H1 (cell line): ENCODE measurements around the gene OR13J1. TPM values are rescaled to one million over a fixed set of nuclear protein-coding genes. Genes with fewer than 3 reads are reported as not detected.

ENCODE experiments used
- CBX8 ChIP-seq: fragments of 300-800, 300-1000 bp; sonication (generic); IDR thresholded peaks from 2 replicates; pipeline ENCODE4 v1.7.1; 2016; ENCODE audit warnings: low read depth, low read length, borderline replicate concordance
- CHD2 ChIP-seq: IDR thresholded peaks from 2 replicates; pipeline ENCODE4 v1.6.1; 2012; ENCODE audit warnings: low read length, improper control_type of control experiment
- CHD7 ChIP-seq: fragments of 300-600 bp; sonication (generic); IDR thresholded peaks from 2 replicates; pipeline ENCODE4 v1.7.1; 2012; ENCODE audit warnings: low read length, moderate library complexity, mild to moderate bottlenecking, inconsistent platforms; ENCODE audit not compliant: insufficient replicate concordance
- KDM4A ChIP-seq: IDR thresholded peaks from one replicate; pipeline ENCODE4 v1.7.1; 2012; ENCODE audit warnings: low read depth, mild to moderate bottlenecking, moderate library complexity, low read length, inconsistent platforms; ENCODE audit not compliant: severe bottlenecking
- KDM5A ChIP-seq: fragments of 200-600 bp; IDR thresholded peaks from 2 replicates; pipeline ENCODE4 v1.7.1; 2012; ENCODE audit warnings: mild to moderate bottlenecking, low read length, inconsistent platforms, mixed read lengths
- NANOG ChIP-seq: IDR thresholded peaks from 2 replicates; pipeline ENCODE4 v1.6.1; 2011; ENCODE audit warnings: low read length, low read depth, mild to moderate bottlenecking, inconsistent platforms; ENCODE audit not compliant: insufficient read depth, poor library complexity, severe bottlenecking
- POLR2AphosphoS5 ChIP-seq: IDR thresholded peaks from 2 replicates; pipeline ENCODE4 v1.6.1; 2011; ENCODE audit warnings: low read depth, low read length
- SUZ12 ChIP-seq: fragments of 200-600 bp; sonication (generic); IDR thresholded peaks from 2 replicates; pipeline ENCODE4 v1.6.1; 2012; ENCODE audit warnings: mild to moderate bottlenecking, inconsistent platforms, low read length, moderate library complexity, mixed read lengths
- TAF1 ChIP-seq: IDR thresholded peaks from 2 replicates; pipeline ENCODE4 v1.6.1; 2011; ENCODE audit warnings: mild to moderate bottlenecking, low read depth, low read length
- polyA plus RNA-seq, 7 experiments: library from polyadenylated mRNA; depleted of rRNA in 3 of 7; stranded (reverse) in 5 of 7; unstranded in 2 of 7; fragments of >200 nt in 5 of 7; fragments of 200-250 nt in 2 of 7; gene quantifications; 1 replicate in 5 of 7; 2 replicates in 1 of 7; 4 replicates in 1 of 7; pipeline versions ENCODE4 v1.2.1 to v1.2.3, GENCODE V29; 2011 to 2013; ENCODE audit warnings: missing spikeins in 2 of 7, mixed read lengths in 2 of 7
- total RNA-seq: library from RNA; stranded (reverse); fragmentation: NEBNext Ultra II Directional; extraction: Animal tissue kit (Norgen Biotek cat#: 25700); gene quantifications from 2 replicates; pipeline ENCODE4 v1.2.1, GENCODE V29; 2021

OR13J1 gene
- total and polyA plus RNA-seq, 2 of the 8 experiments (the other 6 are each of a cell fraction or from before 2014, with no cell fraction given), result not detected

- TF ChIP-seq CHD7 (no peak), SUZ12 (no peak), CHD2 (no peak), KDM5A (no peak), TAF1 (no peak), POLR2AphosphoS5 (no peak), CBX8 (no peak), KDM4A (no peak), NANOG (no peak)
These were observed 35.0 kb upstream of the OR13J1 start (continued) for GRCh38 chr9:35905051-35905781.
